ENCODE measurements around the gene LIMS2.

LIMS2 gene

DNA sequence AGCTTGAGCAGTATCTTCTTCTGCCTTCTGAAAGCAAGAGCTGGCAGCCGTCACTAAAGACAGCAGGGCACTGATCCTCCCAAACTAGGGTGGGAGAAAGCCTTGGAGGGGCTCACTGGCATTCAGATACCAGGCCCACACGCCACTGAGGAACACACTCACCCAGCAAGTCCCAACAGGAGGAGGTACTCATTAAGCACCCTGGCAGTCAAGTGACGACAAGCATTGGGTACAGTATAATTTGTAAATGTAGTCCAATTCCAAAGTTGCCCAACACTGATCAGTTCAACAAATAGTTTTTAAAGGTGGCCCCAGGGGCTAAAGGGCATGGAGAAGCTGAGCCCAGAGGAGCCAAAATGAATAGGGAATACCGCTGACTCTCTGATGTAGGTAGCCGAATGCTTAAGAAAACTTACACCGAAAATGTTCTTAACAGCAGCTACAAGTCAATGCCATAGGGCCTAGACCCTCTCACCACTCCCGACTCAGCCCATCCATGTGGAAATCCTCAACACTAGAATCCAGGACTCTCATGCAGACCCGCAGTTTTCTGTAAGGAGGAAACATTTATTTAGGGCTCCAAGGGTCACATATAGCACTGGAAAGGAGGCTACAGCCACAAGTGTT is 9.9 kb downstream of the LIMS2 start:
- TF ChIP-seq, protein P1, sequence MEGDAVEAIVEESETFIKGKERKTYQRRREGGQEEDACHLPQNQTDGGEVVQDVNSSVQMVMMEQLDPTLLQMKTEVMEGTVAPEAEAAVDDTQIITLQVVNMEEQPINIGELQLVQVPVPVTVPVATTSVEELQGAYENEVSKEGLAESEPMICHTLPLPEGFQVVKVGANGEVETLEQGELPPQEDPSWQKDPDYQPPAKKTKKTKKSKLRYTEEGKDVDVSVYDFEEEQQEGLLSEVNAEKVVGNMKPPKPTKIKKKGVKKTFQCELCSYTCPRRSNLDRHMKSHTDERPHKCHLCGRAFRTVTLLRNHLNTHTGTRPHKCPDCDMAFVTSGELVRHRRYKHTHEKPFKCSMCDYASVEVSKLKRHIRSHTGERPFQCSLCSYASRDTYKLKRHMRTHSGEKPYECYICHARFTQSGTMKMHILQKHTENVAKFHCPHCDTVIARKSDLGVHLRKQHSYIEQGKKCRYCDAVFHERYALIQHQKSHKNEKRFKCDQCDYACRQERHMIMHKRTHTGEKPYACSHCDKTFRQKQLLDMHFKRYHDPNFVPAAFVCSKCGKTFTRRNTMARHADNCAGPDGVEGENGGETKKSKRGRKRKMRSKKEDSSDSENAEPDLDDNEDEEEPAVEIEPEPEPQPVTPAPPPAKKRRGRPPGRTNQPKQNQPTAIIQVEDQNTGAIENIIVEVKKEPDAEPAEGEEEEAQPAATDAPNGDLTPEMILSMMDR (conservative IDR thresholded peaks at IDR 0.05; ENCODE audit: control insufficient read depth, insufficient read depth, low read depth, low read length): no peak
- no peak overlapping the region for H3K4me3 ChIP-seq (ENCODE audit: control insufficient read depth, low read depth, low read length)
- DNase-seq (ENCODE audit: low read depth): no peak

DNA sequence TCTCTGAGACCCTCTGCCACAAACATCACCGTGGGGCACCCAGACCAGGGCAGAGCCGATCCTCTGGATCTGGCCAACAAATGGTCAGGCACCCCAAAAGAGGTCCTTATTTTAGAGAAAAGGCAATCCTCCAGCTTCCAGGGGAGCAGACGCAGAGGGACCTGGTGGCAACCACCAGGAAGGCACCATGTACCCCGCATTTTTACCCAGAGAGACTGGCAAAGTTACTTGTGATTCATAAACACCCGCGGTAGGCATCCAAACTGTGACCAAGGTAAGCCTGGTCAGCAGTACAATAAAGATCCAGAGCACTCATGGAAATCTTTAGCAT is 10.5 kb downstream of the LIMS2 start:
- H3K4me3 ChIP-seq (ENCODE audit: control insufficient read depth, low read depth, low read length): no peak overlapping the region
- no peak for DNase-seq (ENCODE audit: low read depth)
- TF ChIP-seq, protein P1 (conservative IDR thresholded peaks at IDR 0.05; ENCODE audit: control insufficient read depth, insufficient read depth, low read depth, low read length): no peak

DNA sequence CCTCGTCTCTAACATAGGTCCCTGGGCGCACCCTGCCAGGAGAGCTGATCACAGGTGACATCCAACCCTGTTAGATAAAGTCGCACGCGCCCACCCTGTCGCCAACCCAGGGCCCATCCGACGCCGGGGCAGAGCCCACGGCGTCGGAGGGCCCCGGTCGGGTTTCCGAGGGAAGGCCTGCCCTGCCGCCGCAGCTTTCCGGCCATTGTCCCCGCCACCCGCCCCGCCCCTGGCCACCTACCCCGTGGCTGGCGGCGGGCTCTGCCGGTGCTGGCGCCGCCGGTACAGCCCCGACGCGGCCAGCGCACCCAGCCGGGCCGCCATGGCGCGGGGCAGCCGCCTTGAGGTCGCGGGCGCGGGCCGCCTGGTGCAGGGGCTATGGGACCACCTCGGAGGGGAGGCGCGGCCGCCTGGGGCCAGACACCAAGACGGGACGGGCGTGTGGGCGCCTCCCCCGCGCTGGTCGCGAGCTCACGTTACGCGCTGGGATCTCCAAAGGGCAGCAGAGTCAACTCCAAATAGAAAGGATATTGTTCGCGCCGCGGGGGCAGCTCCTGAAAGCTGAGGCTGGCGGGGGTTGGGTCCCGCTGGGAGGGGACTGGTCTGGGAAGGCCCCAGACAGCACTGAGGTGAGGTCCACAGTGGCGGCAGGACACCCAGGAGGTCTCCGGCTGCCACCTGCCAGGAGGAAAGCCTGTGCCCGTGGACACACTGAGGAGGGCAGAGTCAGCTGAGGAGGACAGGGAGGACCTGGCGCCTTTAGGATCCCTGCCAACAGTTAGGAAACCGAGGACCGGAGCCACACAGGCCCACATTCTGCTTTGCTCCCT is 11.1 kb downstream of the LIMS2 start:
- TF ChIP-seq, protein P1 (conservative IDR thresholded peaks at IDR 0.05; ENCODE audit: control insufficient read depth, insufficient read depth, low read depth, low read length): no peak
- H3K4me3 ChIP-seq (ENCODE audit: control insufficient read depth, low read depth, low read length): no peak overlapping the region
- no peak for DNase-seq (ENCODE audit: low read depth)

DNA sequence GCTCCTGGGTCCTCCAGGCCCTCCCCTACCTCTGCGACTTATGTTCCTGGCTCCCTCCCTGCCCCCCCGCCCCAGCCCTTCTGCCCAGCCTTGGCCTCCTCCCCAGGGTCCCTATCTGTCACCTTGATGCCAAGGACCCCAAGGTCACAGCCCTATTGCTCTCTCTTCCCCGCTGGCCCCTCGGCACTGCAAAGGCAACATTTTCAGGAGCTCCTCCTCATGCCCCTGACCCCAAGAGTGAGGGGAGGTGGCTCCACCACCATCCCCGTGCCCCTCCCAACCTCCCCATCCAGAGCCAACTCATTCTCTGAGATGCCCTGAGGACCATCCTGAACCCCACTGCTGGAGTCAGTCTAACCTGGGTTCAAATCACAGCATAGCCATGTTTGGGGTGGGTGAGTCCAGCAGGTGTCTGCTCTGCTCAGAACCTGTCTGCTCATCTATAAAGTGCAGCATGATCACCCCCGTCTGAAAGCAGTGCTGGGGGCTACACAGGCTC is 11.7 kb downstream of the LIMS2 start:
- no peak for DNase-seq (ENCODE audit: low read depth)
- TF ChIP-seq, protein P1 (conservative IDR thresholded peaks at IDR 0.05; ENCODE audit: control insufficient read depth, insufficient read depth, low read depth, low read length): no peak
- H3K4me3 ChIP-seq (ENCODE audit: control insufficient read depth, low read depth, low read length): no peak overlapping the region

DNA sequence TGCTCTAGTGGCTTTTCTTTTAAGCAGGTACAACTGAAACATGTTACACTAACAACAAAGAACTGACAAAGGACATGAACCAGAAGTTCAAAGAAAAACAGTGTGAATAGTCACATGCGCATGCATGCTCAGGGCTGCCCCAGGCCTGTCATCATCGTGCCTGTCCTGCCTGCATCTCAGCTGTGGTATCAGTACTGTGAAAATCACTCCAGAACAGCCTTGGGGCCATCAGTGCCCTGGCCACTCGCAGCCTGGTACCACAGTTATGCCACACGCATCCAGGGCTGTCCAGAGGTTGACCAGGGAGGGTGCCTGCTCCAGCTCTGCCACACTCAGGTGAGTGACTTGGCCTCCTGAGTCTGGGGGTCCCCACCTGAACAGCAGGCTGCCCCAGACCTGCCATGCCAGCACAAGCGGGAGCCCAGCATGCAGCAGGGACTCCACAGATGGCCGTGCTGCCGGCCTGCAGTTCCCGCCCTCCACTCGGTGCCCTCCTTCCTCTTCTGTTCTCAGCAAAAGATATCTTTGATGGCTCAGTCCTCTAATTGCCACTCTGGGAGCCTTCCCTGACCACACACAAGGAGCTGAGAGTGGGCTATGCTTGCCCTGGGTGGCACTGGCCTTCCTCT is 12.3 kb downstream of the LIMS2 start:
- DNase-seq (ENCODE audit: low read depth): no peak
- H3K4me3 ChIP-seq (ENCODE audit: control insufficient read depth, low read depth, low read length): no peak overlapping the region
- TF ChIP-seq, protein P1 (conservative IDR thresholded peaks at IDR 0.05; ENCODE audit: control insufficient read depth, insufficient read depth, low read depth, low read length): no peak

DNA sequence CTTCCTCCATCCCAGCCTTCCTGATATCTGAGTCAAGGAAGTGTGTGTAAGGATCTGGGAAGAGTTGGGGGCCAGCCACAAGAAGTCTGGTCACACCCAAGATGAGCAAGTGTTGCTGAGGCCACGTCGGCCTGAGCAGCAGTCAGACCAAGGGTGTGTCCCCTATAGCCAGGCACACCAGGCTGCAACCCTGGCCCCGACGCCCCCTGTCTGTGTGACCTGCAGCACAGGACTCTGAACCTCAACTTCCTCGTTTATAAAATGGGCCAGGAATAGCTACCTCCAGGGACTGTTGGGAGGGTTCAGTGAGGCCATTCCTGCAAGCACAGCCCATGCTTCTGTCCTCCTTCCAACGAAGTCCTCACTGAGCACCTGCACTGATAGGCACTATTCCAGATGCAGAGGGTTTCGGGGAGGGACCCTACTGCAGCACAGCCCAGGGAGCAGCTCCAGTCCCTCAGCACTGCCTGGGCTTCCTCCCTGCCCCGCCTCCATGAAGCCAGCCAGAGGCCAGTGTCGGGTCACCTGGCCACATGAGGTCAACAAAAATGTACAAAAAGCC is 13.3 kb downstream of the LIMS2 start:
- TF ChIP-seq, protein P1 (conservative IDR thresholded peaks at IDR 0.05; ENCODE audit: control insufficient read depth, insufficient read depth, low read depth, low read length): no peak
- H3K4me3 ChIP-seq (ENCODE audit: control insufficient read depth, low read depth, low read length): no peak overlapping the region
- DNase-seq (ENCODE audit: low read depth): peak; percentile 36
